AG09309 (cell line): Measurements from ENCODE around the gene LAMA4.
A peak's percentile ranks its signal among the peaks of the same experiment; 100 is the strongest.

Source experiments
- DNase-seq: peaks from one replicate; pipeline ENCODE4 v3.0.0-alpha.2; 2010; ENCODE audit warnings: low read depth
- H3K4me3 ChIP-seq: 2 replicates; pipeline ENCODE4 v1.5.1; 2011; ENCODE audit warnings: mild to moderate bottlenecking, low read depth, low read length, moderate library complexity; ENCODE audit not compliant: control insufficient read depth
- CTCF ChIP-seq: IDR thresholded peaks from 2 replicates; pipeline ENCODE4 v1.5.1; 2011; ENCODE audit warnings: mild to moderate bottlenecking, low read depth, low read length, inconsistent platforms; ENCODE audit not compliant: insufficient read depth, control insufficient read depth; ENCODE audit errors: missing control alignments

LAMA4 gene

DNA sequence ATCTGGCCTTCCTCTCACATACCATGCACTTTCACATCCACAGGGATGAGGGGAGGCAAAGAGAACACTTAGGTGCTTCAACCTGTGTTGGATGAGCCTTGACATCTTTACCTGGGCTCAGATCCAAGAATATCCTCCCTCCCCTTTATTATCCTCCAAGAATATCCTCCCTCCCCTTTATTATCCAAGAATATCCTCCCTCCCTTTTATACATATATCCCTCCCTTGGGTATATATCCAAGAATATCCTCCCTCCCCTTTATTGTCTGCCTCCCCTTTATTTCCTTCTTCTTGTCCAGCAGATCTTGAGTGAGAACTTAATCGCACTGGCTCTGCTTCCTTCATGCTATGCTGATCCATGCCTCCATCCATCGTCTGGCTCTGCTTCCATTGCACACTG, 30.3 kb downstream of the LAMA4 start:
- H3K4me3 ChIP-seq, result no peak overlapping the region
- no peak for TF ChIP-seq CTCF
- DNase-seq, result no peak

GRCh38 chr6:112223070-112223861, 31.1 kb downstream of the LAMA4 start:
- no peak overlapping the region for H3K4me3 ChIP-seq
- no peak for TF ChIP-seq CTCF
- peak; percentile 94 for DNase-seq

DNA sequence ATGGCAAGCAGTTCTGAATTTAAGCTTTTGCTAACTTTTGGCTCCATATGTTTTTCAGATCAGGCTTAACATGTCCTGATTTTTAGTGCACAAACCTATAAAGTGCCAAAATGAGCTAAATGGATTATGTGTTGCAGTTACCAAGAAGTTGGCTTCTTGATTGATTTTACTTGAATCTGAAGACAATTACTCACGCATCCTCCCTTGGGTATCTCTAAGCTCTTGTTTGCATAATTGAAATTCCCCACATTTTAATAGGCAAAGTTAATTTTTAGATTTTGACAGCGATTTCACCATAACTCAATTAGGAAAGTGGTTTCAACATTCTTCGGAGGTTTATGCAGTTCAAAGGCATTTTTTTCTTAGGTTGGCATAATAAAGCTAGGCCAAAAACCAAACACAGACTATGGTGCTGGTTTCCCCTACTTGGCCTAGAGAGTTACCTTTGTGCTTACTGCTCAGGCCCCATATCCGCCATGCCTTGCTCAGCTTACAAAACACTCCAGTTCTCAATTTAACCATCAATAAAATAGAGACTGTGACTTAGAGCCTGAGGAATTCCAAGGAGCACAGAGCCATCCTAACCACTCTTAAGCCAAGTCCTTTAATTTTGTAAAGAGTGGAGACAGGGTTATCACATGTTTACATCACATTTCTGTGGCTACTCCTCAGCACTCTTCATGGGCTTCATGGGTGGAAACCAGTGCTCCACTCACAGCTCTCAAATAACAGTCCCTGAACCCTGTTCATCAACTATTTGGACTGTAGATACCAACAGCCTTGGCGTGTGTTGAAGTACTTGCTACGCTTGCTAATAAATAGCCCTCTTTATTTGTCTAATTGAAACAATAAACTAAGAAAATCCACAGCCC, 32.1 kb downstream of the LAMA4 start:
- peak; percentile 80 for DNase-seq
- no peak for TF ChIP-seq CTCF
- no peak overlapping the region for H3K4me3 ChIP-seq

GRCh38 chr6:112221561-112221960, 32.8 kb downstream of the LAMA4 start:
- no peak overlapping the region for H3K4me3 ChIP-seq
- no peak for DNase-seq
- no peak for TF ChIP-seq CTCF

DNA sequence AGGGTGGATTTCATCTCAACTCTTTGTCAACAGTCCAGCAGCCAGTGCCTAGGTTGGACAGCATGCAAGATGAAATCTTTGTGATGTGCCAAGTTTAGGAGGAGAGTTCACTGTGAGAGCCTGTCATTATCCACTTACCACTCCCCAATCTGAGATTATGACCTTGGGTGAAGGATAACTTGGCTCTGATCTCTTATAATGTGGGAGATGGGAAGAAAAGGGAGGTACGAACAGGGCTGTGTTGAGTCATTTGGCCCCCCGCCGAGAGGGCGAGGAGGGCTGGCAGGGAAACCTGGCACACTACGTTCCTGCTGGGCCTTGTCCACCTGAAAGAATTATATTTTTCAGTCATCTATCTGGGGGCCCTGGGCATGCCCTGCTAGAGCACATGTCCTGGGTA, 35.8 kb downstream of the LAMA4 start:
- no peak overlapping the region for H3K4me3 ChIP-seq
- no peak for TF ChIP-seq CTCF
- DNase-seq, result no peak

GRCh38 chr6:112216662-112217551, 37.5 kb downstream of the LAMA4 start:
- DNase-seq, result peak; percentile 61
- no peak overlapping the region for H3K4me3 ChIP-seq
- no peak for TF ChIP-seq CTCF
